ENCODE results near the gene ITSN1.

Gene ITSN1

GRCh38 chr21:33811167-33812010 is 169.1 kb downstream of the ITSN1 start:
- no peak for TF ChIP-seq ZFX (IDR thresholded peaks at IDR 0.05; ENCODE audit: borderline replicate concordance)
- no peak for TF ChIP-seq CTCF (IDR thresholded peaks at IDR 0.05)
- H3K27ac ChIP-seq: no peak overlapping the region

GRCh38 chr21:33813832-33814365 is 171.6 kb downstream of the ITSN1 start:
- TF ChIP-seq CTCF (IDR thresholded peaks at IDR 0.05) (no peak), ZFX (IDR thresholded peaks at IDR 0.05; ENCODE audit: borderline replicate concordance) (no peak)
- no peak overlapping the region for H3K27ac ChIP-seq

GRCh38 chr21:33815143-33815707 is 172.9 kb downstream of the ITSN1 start:
- H3K27ac ChIP-seq: no peak overlapping the region
- TF ChIP-seq CTCF (IDR thresholded peaks at IDR 0.05): no peak

GRCh38 chr21:33816174-33816573 is 173.9 kb downstream of the ITSN1 start:
- H3K27ac ChIP-seq: no peak overlapping the region
- no peak for TF ChIP-seq CTCF (IDR thresholded peaks at IDR 0.05)
- TF ChIP-seq ZFX (IDR thresholded peaks at IDR 0.05; ENCODE audit: borderline replicate concordance): no peak

GRCh38 chr21:33817138-33817537 is 174.8 kb downstream of the ITSN1 start:
- H3K27ac ChIP-seq: no peak overlapping the region
- no peak for TF ChIP-seq CTCF (IDR thresholded peaks at IDR 0.05)
- no peak for TF ChIP-seq ZFX (IDR thresholded peaks at IDR 0.05; ENCODE audit: borderline replicate concordance)

- no peak overlapping the region for H3K27ac ChIP-seq
- no peak for TF ChIP-seq ZFX (IDR thresholded peaks at IDR 0.05; ENCODE audit: borderline replicate concordance)
- TF ChIP-seq CTCF (IDR thresholded peaks at IDR 0.05): 0 out of 2 replicates have a peak, but pooled peaks have one; percentile 5
Measured at GRCh38 chr21:33817663-33818451, 175.6 kb downstream of the ITSN1 start.
